Pancreas (tissue), 10 donors: ENCODE data around the gene ITGB8. TPM values are rescaled to one million over a fixed set of nuclear protein-coding genes. Genes with fewer than 3 reads are reported as not detected.
A peak's percentile ranks its signal among the peaks of the same experiment; 100 is the strongest.

Experiments
- ATAC-seq, 4 donors: fragments of 200-7000 bp; cut with Tn5 transposase; one replicate each; pipeline versions ENCODE4 v1.8.0 to v1.9.1; 2020; ENCODE audit warnings: mild to moderate bottlenecking in 4 of 4, moderate library complexity in 4 of 4
- DNase-seq, 6 donors: peaks; one replicate each; pipeline ENCODE4 v3.0.0-alpha.2; 2020
- FAIRE-seq: peaks from 2 replicates; lab custom pipeline; 2012; peaks lifted over from hg19 to GRCh38; lab: Jason Lieb, UNC
- H3K27ac ChIP-seq, 4 donors: fragments of 200-600 bp; sonication (generic); 1 replicate in 3 of 4; 2 replicates in 1 of 4; pipeline versions ENCODE4 v1.5.0 to v1.8.0; 2020
- H3K27me3 ChIP-seq, 4 donors: fragments of 200-600 bp; one replicate each; pipeline ENCODE4 v1.8.0; 2021
- H3K36me3 ChIP-seq, 3 donors: fragments of 200-600 bp; sonication (generic) in 1 of 3; one replicate each; pipeline versions ENCODE4 v1.5.0 to v1.8.0; 2020 to 2021
- H3K4me1 ChIP-seq, 3 donors: fragments of 200-600 bp; one replicate each; pipeline ENCODE4 v1.8.0; 2021
- H3K4me3 ChIP-seq, 4 donors: fragments of 200-600 bp; sonication (generic) in 2 of 4; one replicate each; pipeline versions ENCODE4 v1.5.0 to v1.8.0; 2020 to 2021
- H3K9me3 ChIP-seq, 4 donors: fragments of 200-600 bp; one replicate each; pipeline ENCODE4 v1.8.0; 2021
- CTCF ChIP-seq, 4 donors: fragments of 200-600 bp; sonication (generic) in 3 of 4; IDR thresholded peaks; one replicate each; pipeline versions ENCODE4 v1.5.0 to v1.8.0; 2021; ENCODE audit warnings: antibody characterized with exemption in 4 of 4
- WGBS, 2 donors: extraction: QIAGEN DNeasy Blood & Tissue Kit; methylation state at CpG; one replicate each; pipeline ENCODE4 v1.1.7; 2013; 5-methylcytosine and 5-hydroxymethylcytosine counted together
- intact Hi-C, 3 donors: fragments of 100-400 bp; cut with DNase I; formaldehyde crosslinking; loops; one replicate each; pipeline versions ENCODE4 v1.11.1 to v1.14.2; 2022
- polyA plus RNA-seq, 2 donors: library from polyadenylated mRNA; stranded (reverse); fragments of 200-250 nt; gene quantifications; one replicate each; pipeline ENCODE4 v1.2.3, GENCODE V29; 2013
- total RNA-seq, 6 donors: library from RNA; stranded (reverse); fragmentation: NEBNext Ultra II Directional in 4 of 6; extraction: Animal tissue kit (Norgen Biotek cat#: 25700) in 4 of 6; gene quantifications; one replicate each; pipeline versions ENCODE4 v1.2.1 to v1.2.4, GENCODE V29; 2021 to 2023
- donor health status: healthy with polysubstance abuse.
- donor health status: DM: no; HTN: no; CAD: no; lungs with moderate emphysema.
- donor health status: DM: no; HTN: no; CAD: no.
- donor health status: control.
- donor health status: control.
- donor health status: Bipolar disorder and iron deficiency.
- donor health status: DM: yes; HTN: yes; CAD: no.
- donor health status: DM: no; HTN: no; CAD: no.
- donor health status: DM: no; HTN: no; CAD: no.
- donor health status: DM: yes; HTN: yes; CAD: no.

The ITGB8 gene
- total and polyA plus RNA-seq, 8 donors, result 3.9 to 39.8 (median 11.5) TPM

GRCh38 chr7:20408467-20408826 lies 77.7 kb downstream of the ITGB8 start:
- peak; percentile 67 to 77 (median 72) for ATAC-seq
- Histone ChIP-seq H3K4me3 (no peak overlapping the region), H3K36me3 (peaks cover 0 to 5% (median 0%) of the 10 kb centered on the region in 3 donors), H3K9me3 (no peaks in the 10 kb centered on the region), H3K27me3 (no peaks in the 10 kb centered on the region), H3K4me1 (peaks cover 23 to 35% (median 28%) of the 10 kb centered on the region in 3 donors), H3K27ac (peak overlapping the region; percentile 23 to 56 (median 44))
- no peak for FAIRE-seq
- 65 to 67% methylated on average over 2 of the region's 2 CpGs for WGBS, 2 donors
- peak in 1 of 6 donors; percentile 20 for DNase-seq
- intact Hi-C loops, result no loop called here
- no peak for TF ChIP-seq CTCF (IDR thresholded peaks at IDR 0.05)

DNA sequence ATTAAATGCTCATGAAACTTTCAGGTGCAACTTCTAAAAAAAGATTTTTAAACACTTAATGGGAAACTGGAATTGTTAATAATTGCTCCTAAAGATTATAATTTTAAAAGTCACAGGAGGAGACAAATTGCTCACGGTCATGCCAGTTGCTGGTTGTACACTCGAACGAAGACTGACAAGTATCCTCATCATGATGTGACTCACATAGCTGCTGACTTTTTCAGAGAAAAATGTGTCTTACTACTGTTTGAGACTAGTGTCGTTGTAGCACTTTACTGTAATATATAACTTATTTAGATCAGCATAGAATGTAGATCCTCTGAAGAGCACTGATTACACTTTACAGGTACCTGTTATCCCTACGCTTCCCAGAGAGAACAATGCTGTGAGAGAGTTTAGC lies 79.3 kb downstream of the ITGB8 start:
- Histone ChIP-seq H3K9me3 (no peaks in the 10 kb centered on the region), H3K36me3 (peaks cover 0 to 5% (median 0%) of the 10 kb centered on the region in 3 donors), H3K4me3 (no peak overlapping the region), H3K4me1 (peaks cover 23 to 32% (median 26%) of the 10 kb centered on the region in 3 donors), H3K27me3 (no peaks in the 10 kb centered on the region), H3K27ac (no peak overlapping the region)
- intact Hi-C loops, result no loop called here
- DNase-seq (no peak), FAIRE-seq (no peak), ATAC-seq (no peak)
- WGBS, 2 donors, result 90 to 93% methylated on average over 5 of the region's 5 CpGs
- TF ChIP-seq CTCF (IDR thresholded peaks at IDR 0.05), result no peak

DNA sequence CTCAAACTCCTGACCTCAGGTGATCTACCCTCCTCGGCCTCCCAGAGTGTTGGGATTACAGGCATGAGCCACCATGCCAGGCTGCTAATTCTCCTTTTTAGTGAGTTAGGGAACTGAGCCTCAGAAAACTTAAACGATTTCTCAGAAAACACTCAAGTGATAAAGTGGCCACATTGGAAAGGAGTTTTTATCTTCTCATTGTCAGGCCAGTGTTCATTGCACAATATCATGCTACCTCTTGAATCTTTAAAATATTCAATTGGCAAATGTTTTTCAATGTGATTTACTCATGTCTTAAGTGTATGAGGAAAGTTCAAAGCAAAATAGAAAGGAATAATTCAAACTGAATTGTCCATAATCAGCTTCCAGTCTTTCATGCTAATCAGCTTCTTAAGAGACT lies 80.7 kb downstream of the ITGB8 start:
- Histone ChIP-seq H3K36me3 (peaks cover 0 to under 1% (median 0%) of the 10 kb centered on the region in 3 donors), H3K27ac (no peak overlapping the region), H3K4me3 (no peak overlapping the region), H3K4me1 (peaks cover 21 to 30% (median 23%) of the 10 kb centered on the region in 3 donors), H3K27me3 (no peaks in the 10 kb centered on the region), H3K9me3 (no peaks in the 10 kb centered on the region)
- FAIRE-seq (no peak), ATAC-seq (no peak), DNase-seq (no peak)
- TF ChIP-seq CTCF (IDR thresholded peaks at IDR 0.05), result no peak
- intact Hi-C loops, result no loop called here
- WGBS, 2 donors, result 76 to 81% methylated on average over 2 of the region's 2 CpGs

GRCh38 chr7:20412032-20412431 lies 81.3 kb downstream of the ITGB8 start:
- FAIRE-seq (no peak), ATAC-seq (no peak), DNase-seq (no peak)
- H3K27ac ChIP-seq, result no peak overlapping the region
- intact Hi-C loops, result no loop called here
- H3K9me3 ChIP-seq, result no peaks in the 10 kb centered on the region
- no peaks in the 10 kb centered on the region for H3K27me3 ChIP-seq
- no peak overlapping the region for H3K4me3 ChIP-seq
- no peaks in the 10 kb centered on the region for H3K36me3 ChIP-seq
- TF ChIP-seq CTCF (IDR thresholded peaks at IDR 0.05), result no peak
- WGBS, 2 donors, result 78 to 91% methylated on average over 1 of the region's 1 CpG
- peaks cover 14 to 24% (median 16%) of the 10 kb centered on the region in 3 donors for H3K4me1 ChIP-seq

DNA sequence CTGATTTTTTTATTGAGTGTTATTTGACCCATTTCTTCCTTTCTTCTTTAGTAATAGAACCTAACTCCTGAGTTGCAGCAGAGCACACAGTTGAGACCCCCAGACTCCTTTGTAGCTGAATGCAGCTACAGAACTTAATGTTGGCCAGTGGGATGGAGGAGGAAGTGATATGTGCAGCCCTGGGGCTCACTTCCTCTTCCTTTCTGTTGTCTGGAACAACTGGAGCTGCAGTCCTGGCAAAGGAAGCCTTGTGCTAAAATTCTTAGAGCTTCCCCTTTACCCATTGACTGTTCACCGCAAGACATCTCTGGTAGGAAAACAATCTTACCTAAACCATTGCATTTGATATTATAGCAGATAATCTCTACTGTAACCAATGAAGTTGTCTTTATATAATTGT lies 86.6 kb downstream of the ITGB8 start:
- peaks cover 0 to 5% (median 0%) of the 10 kb centered on the region in 3 donors for H3K4me1 ChIP-seq
- ATAC-seq (peak in 2 of 4 donors; percentile 57 to 63), FAIRE-seq (no peak), DNase-seq (no peak)
- no peaks in the 10 kb centered on the region for H3K27me3 ChIP-seq
- H3K4me3 ChIP-seq, result no peak overlapping the region
- no peaks in the 10 kb centered on the region for H3K36me3 ChIP-seq
- no peaks in the 10 kb centered on the region for H3K9me3 ChIP-seq
- WGBS, 2 donors, result 93 to 97% methylated on average over 1 of the region's 1 CpG
- intact Hi-C loops, result no loop called here
- H3K27ac ChIP-seq, result no peak overlapping the region
- TF ChIP-seq CTCF (IDR thresholded peaks at IDR 0.05), result no peak
